GM12872 (cell line): Measurements from ENCODE around the gene TAB2.

Source experiments
- TF ChIP-seq, protein P1 (sequence below): IDR thresholded peaks from 3 replicates; pipeline ENCODE4 v1.5.1; 2011; ENCODE audit warnings: low read depth, mild to moderate bottlenecking, low read length, moderate library complexity; ENCODE audit not compliant: insufficient read depth

The TAB2 gene

DNA sequence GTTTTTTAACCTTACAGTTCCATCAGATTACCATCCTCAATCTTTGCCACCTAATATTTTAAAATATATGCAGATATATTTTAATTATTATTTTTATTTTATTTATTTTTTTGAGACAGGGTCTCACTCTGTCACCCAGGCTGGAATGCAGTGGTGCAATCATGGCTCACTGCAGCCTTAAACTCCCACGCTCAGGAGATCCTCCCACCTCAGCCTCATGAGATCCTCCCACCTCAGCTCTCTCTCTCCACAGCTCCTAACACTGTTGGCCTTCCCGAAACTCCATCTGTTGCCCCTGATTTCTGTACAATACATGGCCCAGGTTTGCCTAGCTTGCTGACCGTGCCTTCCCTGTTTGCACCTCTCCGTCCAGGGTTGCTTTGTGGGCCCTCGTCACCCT, 4.4 kb upstream of the TAB2 start:
- TF ChIP-seq, protein P1, sequence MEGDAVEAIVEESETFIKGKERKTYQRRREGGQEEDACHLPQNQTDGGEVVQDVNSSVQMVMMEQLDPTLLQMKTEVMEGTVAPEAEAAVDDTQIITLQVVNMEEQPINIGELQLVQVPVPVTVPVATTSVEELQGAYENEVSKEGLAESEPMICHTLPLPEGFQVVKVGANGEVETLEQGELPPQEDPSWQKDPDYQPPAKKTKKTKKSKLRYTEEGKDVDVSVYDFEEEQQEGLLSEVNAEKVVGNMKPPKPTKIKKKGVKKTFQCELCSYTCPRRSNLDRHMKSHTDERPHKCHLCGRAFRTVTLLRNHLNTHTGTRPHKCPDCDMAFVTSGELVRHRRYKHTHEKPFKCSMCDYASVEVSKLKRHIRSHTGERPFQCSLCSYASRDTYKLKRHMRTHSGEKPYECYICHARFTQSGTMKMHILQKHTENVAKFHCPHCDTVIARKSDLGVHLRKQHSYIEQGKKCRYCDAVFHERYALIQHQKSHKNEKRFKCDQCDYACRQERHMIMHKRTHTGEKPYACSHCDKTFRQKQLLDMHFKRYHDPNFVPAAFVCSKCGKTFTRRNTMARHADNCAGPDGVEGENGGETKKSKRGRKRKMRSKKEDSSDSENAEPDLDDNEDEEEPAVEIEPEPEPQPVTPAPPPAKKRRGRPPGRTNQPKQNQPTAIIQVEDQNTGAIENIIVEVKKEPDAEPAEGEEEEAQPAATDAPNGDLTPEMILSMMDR, result no peak

DNA sequence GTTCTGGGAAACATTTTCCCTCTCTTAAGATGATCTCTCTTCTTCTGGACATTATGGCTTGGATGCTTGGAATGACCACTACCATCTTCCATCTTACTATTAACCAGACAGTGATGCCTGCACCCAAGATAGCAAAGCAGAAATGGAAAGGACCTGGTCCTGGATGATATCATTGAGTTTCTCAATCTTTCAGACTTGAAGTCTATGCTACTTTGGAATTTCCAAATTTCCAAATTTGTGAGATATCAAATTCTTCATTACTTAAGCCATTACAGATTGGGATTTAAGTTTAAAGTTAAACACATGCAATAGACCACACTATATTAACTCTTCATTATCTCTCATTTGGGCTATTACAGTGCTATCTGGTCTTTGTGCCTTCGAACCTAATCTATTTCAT, 3.7 kb upstream of the TAB2 start:
- TF ChIP-seq, protein P1, result no peak

DNA sequence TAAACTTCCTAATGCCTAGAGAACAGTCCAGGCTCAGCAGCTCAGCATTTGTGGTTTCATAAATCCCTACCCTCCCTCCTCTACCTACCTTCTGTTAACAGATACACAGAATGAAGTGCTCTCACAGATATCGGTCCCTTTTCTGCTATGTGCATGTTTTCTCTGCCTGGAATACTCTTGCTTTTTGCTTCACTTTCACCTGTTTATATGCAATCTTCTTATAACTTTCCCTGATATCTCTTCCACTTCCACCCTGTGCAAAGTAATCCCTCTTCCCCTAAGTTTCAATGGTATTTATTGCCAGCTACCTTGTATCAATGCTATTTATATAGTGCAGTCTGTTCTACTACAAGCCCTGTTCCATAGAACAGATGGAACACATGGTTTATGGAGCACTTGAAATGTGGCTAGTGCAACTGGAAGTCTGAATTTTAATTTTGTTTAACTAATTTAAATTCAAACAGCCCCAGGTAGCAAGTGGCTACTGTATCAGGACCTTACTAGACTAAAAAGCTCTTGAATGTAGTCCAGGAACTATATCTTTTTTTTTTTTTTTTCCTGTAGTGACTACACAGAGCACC, 3.1 kb upstream of the TAB2 start:
- TF ChIP-seq, protein P1, result no peak

DNA sequence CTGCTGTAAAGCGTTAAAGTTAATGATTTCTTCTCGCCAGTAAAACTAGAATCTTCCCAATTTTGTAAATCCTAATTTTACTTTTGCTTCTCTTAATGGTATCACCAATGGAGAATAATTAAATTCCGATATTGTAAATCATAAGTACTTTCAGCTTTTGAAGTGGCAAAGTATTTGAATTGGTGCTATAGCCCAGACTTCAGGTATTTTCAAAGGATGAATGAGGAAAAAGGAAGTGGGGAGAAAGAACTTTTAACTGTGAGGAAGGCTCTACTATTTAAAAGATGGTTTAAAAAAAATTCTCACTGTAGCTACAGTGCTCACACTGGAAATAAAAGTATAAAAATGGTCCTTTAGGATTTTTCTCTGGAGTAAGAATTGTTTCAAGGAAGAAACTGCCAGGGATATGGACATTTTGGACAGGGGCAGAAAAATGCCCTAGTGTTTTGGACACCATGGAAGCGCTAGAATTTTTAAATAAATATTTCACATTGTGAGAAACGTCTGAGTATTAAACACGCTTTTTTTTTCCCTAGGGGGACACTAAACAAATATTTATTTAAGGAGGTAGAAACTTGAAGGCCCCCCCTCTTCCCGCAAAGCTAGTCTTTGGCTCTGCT, 1.3 kb upstream of the TAB2 start:
- TF ChIP-seq, protein P1, result no peak

DNA sequence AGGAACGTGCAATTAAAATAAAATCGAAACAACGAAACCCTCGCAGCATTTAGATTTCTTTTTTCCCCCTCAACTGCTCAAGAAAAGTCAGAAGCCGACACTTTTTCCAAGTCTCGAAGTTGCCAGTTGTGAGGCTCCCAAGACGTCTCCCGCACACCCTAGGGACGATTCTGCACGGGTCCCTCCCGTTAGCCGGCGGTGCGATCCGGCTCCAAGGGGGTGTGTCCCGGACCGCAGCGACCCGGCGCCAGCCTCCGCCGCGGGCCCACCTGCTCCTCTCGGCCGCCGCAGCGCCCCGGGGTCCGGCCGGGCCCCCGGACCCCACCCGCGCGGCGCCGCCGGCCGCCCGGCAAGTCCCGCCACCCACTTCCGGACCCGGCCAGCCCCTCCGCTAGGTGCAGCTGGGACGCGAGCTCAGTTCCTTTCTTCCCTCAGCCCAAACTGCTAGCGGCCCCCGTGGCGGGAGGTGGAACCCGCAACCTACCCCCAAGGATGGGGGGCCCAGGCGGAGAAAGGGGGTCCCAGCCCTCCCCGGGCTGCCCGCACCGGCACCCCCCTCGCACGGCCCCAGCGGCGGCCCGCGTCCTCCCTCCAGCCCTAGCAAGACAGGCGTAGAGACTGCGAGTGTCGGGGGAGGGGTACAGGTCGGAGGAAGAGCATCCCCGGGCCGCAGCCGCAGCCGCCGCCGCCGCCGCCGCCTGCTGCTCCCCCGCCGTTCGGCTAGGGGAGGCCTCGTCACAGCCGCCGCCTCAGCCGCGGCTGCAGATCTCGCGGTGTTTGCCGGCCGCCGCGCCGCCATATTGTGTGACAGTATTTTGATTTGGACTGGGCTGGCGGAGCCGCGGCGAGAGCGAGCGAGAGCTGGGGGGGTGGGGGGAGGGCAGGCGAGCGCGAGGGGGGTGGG, 520 bp upstream of the TAB2 start:
- TF ChIP-seq, protein P1, result no peak

DNA sequence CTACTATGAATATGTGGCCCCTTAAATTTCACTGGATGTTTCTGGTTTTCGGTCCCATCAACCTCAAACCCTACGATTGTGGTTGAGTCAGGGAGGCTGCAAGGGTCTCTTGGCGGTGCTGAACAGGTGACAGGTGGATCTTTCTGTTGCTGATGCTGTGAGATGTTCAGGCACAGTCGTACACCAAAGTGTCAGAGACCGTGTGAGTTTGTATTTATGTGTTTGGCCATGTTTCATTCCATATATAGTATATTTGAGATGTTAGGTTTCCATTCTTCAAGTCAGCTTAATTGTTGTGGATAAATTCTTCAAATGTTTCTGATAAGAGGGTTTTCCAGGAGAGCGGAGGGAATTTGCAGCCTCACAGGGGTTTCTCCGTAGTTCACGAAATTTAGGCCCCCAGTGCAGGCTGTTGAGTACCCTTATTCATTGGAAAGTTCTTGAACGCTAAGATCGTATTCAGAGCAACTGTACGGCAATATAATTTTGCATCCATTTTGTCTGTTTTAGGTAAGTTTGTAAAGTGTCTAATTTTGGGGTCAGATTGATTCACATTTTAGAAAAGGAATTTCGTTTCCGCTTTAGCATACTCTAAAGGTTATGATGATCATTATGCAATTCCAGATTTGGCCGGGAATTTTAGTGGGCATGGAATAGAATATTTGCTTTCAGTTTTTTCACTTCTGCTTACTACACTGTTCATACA, 1.2 kb downstream of the TAB2 start:
- TF ChIP-seq, protein P1, result no peak

DNA sequence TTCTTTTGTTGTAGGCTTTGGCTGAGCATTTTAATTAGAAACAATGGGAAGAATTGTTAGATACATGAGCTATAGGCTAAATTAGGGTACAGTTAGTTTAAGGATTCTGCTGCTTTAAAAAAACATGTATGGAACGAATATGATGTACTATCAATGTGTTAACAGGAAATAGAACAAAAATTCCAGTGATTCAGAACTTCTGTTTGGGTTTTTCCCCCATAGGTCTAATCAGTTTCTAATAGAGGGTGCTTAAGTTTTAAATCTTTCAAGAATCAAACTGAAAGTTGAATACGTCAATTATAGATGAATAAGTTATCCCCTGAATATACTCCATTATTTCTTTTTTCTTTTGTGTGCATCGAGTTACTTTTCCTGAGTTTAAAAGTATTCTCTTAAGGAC, 1.9 kb downstream of the TAB2 start:
- TF ChIP-seq, protein P1, result no peak
